ENCODE measurements around the gene TIAM2.

The TIAM2 gene

GRCh38 chr6:155128977-155129376 is 133.9 kb downstream of the TIAM2 start:
- DNase-seq (ENCODE audit: low read depth in 3 of 3): no peak

GRCh38 chr6:155129744-155130143 is 134.6 kb downstream of the TIAM2 start:
- no peak for DNase-seq (ENCODE audit: low read depth in 3 of 3)

GRCh38 chr6:155130161-155130853 is 135.2 kb downstream of the TIAM2 start:
- DNase-seq (ENCODE audit: low read depth in 3 of 3): no peak

- no peak for DNase-seq (ENCODE audit: low read depth in 3 of 3)
These were observed 137.5 kb downstream of the TIAM2 start for GRCh38 chr6:155132617-155133016.

- DNase-seq (ENCODE audit: low read depth in 3 of 3): no peak
These were observed 145.9 kb downstream of the TIAM2 start for GRCh38 chr6:155141002-155141401.

GRCh38 chr6:155141512-155141911 is 146.4 kb downstream of the TIAM2 start:
- DNase-seq (ENCODE audit: low read depth in 3 of 3): no peak

GRCh38 chr6:155142168-155143028 is 147.3 kb downstream of the TIAM2 start:
- DNase-seq (ENCODE audit: low read depth in 3 of 3): no peak

GRCh38 chr6:155143029-155143577 is 148.0 kb downstream of the TIAM2 start:
- no peak for DNase-seq (ENCODE audit: low read depth in 3 of 3)

- DNase-seq (ENCODE audit: low read depth in 3 of 3): no peak
These were observed 148.5 kb downstream of the TIAM2 start for GRCh38 chr6:155143578-155144106.

GRCh38 chr6:155146205-155146604 is 151.1 kb downstream of the TIAM2 start:
- DNase-seq (ENCODE audit: low read depth in 3 of 3): no peak

- DNase-seq (ENCODE audit: low read depth in 3 of 3): no peak
These were observed 153.0 kb downstream of the TIAM2 start for GRCh38 chr6:155147958-155148663.

GRCh38 chr6:155150967-155151671 is 156.0 kb downstream of the TIAM2 start:
- DNase-seq (ENCODE audit: low read depth in 3 of 3): no peak

- no peak for DNase-seq (ENCODE audit: low read depth in 3 of 3)
These were observed 157.3 kb downstream of the TIAM2 start for GRCh38 chr6:155152211-155153076.

- no peak for DNase-seq (ENCODE audit: low read depth in 3 of 3)
These were observed 159.2 kb downstream of the TIAM2 start for GRCh38 chr6:155154158-155154830.

GRCh38 chr6:155155787-155156447 is 160.8 kb downstream of the TIAM2 start:
- no peak for DNase-seq (ENCODE audit: low read depth in 3 of 3)

- DNase-seq (ENCODE audit: low read depth in 3 of 3): no peak
These were observed 162.0 kb downstream of the TIAM2 start for GRCh38 chr6:155157101-155157500.

GRCh38 chr6:155158030-155158843 is 163.1 kb downstream of the TIAM2 start:
- DNase-seq (ENCODE audit: low read depth in 3 of 3): no peak

- DNase-seq (ENCODE audit: low read depth in 3 of 3): no peak
These were observed 167.6 kb downstream of the TIAM2 start for GRCh38 chr6:155162682-155163081.

All from stimulated activated CD4-positive, alpha-beta T cell treated with anti-CD3 and anti-CD28 coated beads, TNF-alpha, amount 100 ng/mL, for 4 hours (primary cell).